ENCODE data around the gene ZBTB7B.
A peak's percentile ranks its signal among the peaks of the same experiment; 100 is the strongest.

ZBTB7B gene

GRCh38 chr1:155037043-155037442 lies 34.4 kb downstream of the ZBTB7B start:
- Mint-ChIP-seq H3K4me1 (no peaks in the 10 kb centered on the region), H3K27ac (ENCODE audit: low read depth) (no peak overlapping the region), H3K9me3 (no peaks in the 10 kb centered on the region), H3K36me3 (ENCODE audit: insufficient read depth) (no peaks in the 10 kb centered on the region), H3K27me3 (peaks cover 31% of the 10 kb centered on the region), H3K4me3 (no peak overlapping the region)
- ATAC-seq (replicated peaks; ENCODE audit: extremely low read depth, poor library complexity, severe bottlenecking): no peak
- DNase-seq (ENCODE audit: low spot score in 2 of 2): no peak

DNA sequence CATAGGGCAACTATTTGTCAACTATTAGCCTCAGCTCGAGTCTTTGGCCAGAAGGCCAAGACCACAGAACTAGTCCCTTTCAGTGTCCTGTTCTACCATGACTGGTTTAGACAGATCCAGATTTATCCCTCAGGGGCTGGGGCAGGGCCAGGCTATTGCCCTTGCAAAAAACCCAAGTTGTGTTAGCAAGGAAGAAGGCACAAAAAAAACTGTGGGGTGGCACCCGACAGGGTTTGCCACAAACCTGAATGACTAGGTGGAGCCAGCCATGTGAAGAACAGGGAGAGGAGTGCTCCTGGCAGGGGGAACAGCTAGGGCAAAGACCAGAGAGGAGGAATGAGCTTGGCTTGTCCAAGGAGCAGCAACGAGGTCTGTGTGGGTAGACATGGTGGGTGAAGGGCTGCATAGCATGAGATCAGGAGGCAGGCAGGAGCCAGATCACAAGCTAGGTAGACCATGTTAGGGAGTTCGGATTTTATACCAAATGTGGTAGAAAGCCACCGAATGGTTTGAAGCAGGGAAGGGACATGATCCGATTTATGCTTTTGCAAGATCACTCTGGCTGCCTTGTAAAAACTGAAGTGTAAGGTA lies 35.3 kb downstream of the ZBTB7B start:
- DNase-seq (ENCODE audit: low spot score in 2 of 2) (no peak), ATAC-seq (replicated peaks; ENCODE audit: extremely low read depth, poor library complexity, severe bottlenecking) (no peak)
- peaks cover 24% of the 10 kb centered on the region for H3K27me3 Mint-ChIP-seq
- H3K4me3 Mint-ChIP-seq: no peak overlapping the region
- no peak overlapping the region for H3K27ac Mint-ChIP-seq (ENCODE audit: low read depth)
- no peaks in the 10 kb centered on the region for H3K36me3 Mint-ChIP-seq (ENCODE audit: insufficient read depth)
- H3K9me3 Mint-ChIP-seq: no peaks in the 10 kb centered on the region
- no peaks in the 10 kb centered on the region for H3K4me1 Mint-ChIP-seq

DNA sequence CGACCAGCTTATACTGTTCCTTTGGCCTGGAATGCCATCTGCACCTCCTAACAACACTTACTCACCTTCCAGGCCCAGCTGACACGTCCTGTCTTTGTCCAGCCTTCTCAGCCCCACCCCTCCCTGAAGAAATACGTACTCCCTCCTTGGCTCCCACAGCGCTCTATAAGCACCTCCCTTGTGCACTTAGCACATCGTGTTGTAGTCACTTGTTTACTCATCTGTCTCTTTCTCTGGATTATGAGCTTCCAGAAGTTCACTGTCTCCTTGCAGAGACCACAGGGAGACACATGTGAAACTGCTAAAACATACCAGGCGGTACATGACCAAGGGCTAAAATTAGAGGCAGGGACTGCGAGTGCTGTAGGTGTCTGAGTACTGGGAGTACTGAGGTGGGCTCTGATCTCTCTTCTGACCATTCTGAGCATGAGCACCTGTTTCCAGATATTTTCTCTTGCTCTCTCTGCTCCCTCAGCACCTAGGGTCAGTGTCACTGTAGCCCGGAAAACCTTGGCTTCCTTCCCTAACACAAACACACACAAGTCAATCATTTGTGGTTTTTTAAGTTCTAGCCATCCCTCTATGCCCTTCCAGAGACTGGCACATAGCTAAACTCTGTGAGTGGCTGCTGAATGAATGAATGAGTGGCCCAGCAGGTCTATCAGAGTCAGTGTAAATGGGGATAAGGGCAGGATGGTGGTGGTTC lies 36.2 kb downstream of the ZBTB7B start:
- ATAC-seq (replicated peaks; ENCODE audit: extremely low read depth, poor library complexity, severe bottlenecking) (no peak), DNase-seq (ENCODE audit: low spot score in 2 of 2) (no peak)
- no peak overlapping the region for H3K27ac Mint-ChIP-seq (ENCODE audit: low read depth)
- H3K36me3 Mint-ChIP-seq (ENCODE audit: insufficient read depth): no peaks in the 10 kb centered on the region
- H3K9me3 Mint-ChIP-seq: no peaks in the 10 kb centered on the region
- peaks cover 22% of the 10 kb centered on the region for H3K27me3 Mint-ChIP-seq
- H3K4me3 Mint-ChIP-seq: no peak overlapping the region
- no peaks in the 10 kb centered on the region for H3K4me1 Mint-ChIP-seq

- no peak overlapping the region for H3K27ac Mint-ChIP-seq (ENCODE audit: low read depth)
- no peak for ATAC-seq (replicated peaks; ENCODE audit: extremely low read depth, poor library complexity, severe bottlenecking)
- H3K4me3 Mint-ChIP-seq: no peak overlapping the region
- H3K9me3 Mint-ChIP-seq: no peaks in the 10 kb centered on the region
- peaks cover 22% of the 10 kb centered on the region for H3K27me3 Mint-ChIP-seq
- no peak for DNase-seq (ENCODE audit: low spot score in 2 of 2)
- H3K36me3 Mint-ChIP-seq (ENCODE audit: insufficient read depth): no peaks in the 10 kb centered on the region
- no peaks in the 10 kb centered on the region for H3K4me1 Mint-ChIP-seq
These were observed 36.7 kb downstream of the ZBTB7B start for GRCh38 chr1:155039308-155039669.

GRCh38 chr1:155040358-155041093 lies 37.9 kb downstream of the ZBTB7B start:
- peaks cover 22% of the 10 kb centered on the region for H3K27me3 Mint-ChIP-seq
- H3K4me3 Mint-ChIP-seq: no peak overlapping the region
- no peaks in the 10 kb centered on the region for H3K9me3 Mint-ChIP-seq
- DNase-seq (ENCODE audit: low spot score in 2 of 2): no peak
- no peak overlapping the region for H3K27ac Mint-ChIP-seq (ENCODE audit: low read depth)
- H3K36me3 Mint-ChIP-seq (ENCODE audit: insufficient read depth): peaks cover 2% of the 10 kb centered on the region
- H3K4me1 Mint-ChIP-seq: peaks cover 8% of the 10 kb centered on the region
- ATAC-seq (replicated peaks; ENCODE audit: extremely low read depth, poor library complexity, severe bottlenecking): no peak

DNA sequence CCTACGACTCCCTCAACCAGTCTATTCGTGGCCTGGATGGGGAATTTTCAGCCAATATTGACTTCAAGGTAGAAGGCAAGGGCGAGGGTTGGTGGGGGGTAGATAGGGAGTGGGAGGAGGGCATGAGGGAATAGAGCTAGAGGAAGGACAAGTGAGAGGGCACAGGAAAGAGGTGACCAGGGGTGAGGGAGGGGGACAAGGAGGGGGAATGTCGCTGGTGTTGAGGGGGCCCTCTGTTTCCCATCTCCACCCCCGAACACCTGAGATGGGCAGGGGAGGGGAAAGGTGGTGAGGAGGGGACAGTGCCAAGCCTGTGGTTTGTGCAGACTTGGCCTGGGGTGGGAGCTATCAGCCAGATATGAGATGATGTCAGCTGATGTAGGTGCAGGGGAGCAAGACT lies 40.2 kb downstream of the ZBTB7B start:
- no peaks in the 10 kb centered on the region for H3K9me3 Mint-ChIP-seq
- H3K27me3 Mint-ChIP-seq: peaks cover 18% of the 10 kb centered on the region
- no peak overlapping the region for H3K4me3 Mint-ChIP-seq
- no peak for ATAC-seq (replicated peaks; ENCODE audit: extremely low read depth, poor library complexity, severe bottlenecking)
- H3K27ac Mint-ChIP-seq (ENCODE audit: low read depth): no peak overlapping the region
- peaks cover 2% of the 10 kb centered on the region for H3K36me3 Mint-ChIP-seq (ENCODE audit: insufficient read depth)
- peaks cover 9% of the 10 kb centered on the region for H3K4me1 Mint-ChIP-seq
- DNase-seq (ENCODE audit: low spot score in 2 of 2): no peak

DNA sequence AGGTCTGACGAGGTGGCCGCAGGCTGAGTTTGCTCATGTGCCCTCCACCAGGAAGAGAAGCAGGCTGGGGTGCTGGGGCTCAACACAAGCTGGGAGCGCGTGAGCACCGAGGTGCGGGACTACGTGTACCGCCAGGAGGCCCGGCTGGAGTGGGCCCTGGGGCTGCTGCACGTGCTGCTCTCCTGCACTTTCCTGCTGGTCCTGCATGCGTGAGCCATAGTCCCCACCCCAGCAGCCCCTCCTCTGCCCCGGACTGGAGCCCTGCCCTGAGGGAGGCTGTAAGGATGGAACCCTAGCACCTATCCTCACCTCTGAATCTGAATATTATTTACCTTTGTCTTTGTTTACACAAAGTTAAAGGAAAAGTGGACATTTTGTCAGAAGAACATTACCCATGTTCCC lies 40.7 kb downstream of the ZBTB7B start:
- Mint-ChIP-seq H3K4me1 (peaks cover 9% of the 10 kb centered on the region), H3K27ac (ENCODE audit: low read depth) (peak overlapping the region; percentile 49), H3K9me3 (no peaks in the 10 kb centered on the region), H3K4me3 (no peak overlapping the region), H3K27me3 (peaks cover 13% of the 10 kb centered on the region), H3K36me3 (ENCODE audit: insufficient read depth) (peaks cover 2% of the 10 kb centered on the region)
- ATAC-seq (replicated peaks; ENCODE audit: extremely low read depth, poor library complexity, severe bottlenecking) (no peak), DNase-seq (ENCODE audit: low spot score in 2 of 2) (no peak)

GRCh38 chr1:155043793-155044192 lies 41.2 kb downstream of the ZBTB7B start:
- no peak overlapping the region for H3K4me3 Mint-ChIP-seq
- ATAC-seq (replicated peaks; ENCODE audit: extremely low read depth, poor library complexity, severe bottlenecking) (no peak), DNase-seq (ENCODE audit: low spot score in 2 of 2) (no peak)
- peaks cover 9% of the 10 kb centered on the region for H3K4me1 Mint-ChIP-seq
- H3K36me3 Mint-ChIP-seq (ENCODE audit: insufficient read depth): peaks cover 2% of the 10 kb centered on the region
- H3K27me3 Mint-ChIP-seq: peaks cover 8% of the 10 kb centered on the region
- H3K9me3 Mint-ChIP-seq: no peaks in the 10 kb centered on the region
- H3K27ac Mint-ChIP-seq (ENCODE audit: low read depth): peak overlapping the region; percentile 49

GRCh38 chr1:155044365-155044764 lies 41.8 kb downstream of the ZBTB7B start:
- peaks cover 9% of the 10 kb centered on the region for H3K4me1 Mint-ChIP-seq
- H3K27me3 Mint-ChIP-seq: peaks cover 2% of the 10 kb centered on the region
- peaks cover 2% of the 10 kb centered on the region for H3K36me3 Mint-ChIP-seq (ENCODE audit: insufficient read depth)
- DNase-seq (ENCODE audit: low spot score in 2 of 2) (no peak), ATAC-seq (replicated peaks; ENCODE audit: extremely low read depth, poor library complexity, severe bottlenecking) (no peak)
- H3K9me3 Mint-ChIP-seq: no peaks in the 10 kb centered on the region
- H3K27ac Mint-ChIP-seq (ENCODE audit: low read depth): no peak overlapping the region
- H3K4me3 Mint-ChIP-seq: no peak overlapping the region

DNA sequence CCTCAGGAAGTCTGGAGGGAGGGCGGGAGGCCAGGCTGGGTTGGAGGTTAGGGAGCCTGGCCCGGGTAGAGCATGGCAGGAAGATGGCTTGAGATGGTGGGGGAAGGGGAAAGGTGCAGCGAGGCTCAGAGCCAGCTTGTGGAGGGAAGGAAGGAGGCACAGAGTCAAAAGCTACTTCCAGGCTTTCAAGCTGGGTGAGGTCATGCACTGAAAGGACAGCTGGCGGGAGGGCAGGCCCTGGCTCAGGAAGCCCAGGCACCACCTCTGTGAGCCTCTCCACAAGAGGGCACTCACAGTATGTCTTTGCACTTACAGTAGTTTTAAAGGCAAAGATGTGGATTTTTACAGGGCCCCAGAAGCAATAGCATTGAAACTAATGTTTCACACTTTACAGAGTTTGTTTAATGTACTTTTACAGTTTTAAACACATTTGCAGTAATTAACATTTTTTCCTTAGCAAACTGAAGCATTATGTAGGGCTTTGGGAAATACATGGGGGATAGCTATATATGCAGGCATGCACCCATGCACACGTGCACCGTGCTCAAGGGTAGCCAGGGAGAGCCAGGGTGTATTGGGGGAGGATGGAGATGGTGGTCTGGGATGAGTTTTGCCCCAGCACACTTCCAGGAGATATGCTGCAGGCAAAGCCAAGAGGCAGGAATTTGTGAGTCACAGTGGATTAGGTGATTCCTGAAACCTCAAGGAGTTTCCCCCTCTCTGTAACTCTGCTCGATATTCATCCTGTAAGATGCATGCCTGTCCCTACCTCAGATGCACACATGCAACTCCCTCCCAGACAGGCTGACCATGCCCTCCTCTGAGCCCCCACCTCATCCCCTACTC lies 42.4 kb downstream of the ZBTB7B start:
- no peak overlapping the region for H3K4me3 Mint-ChIP-seq
- no peak overlapping the region for H3K27ac Mint-ChIP-seq (ENCODE audit: low read depth)
- ATAC-seq (replicated peaks; ENCODE audit: extremely low read depth, poor library complexity, severe bottlenecking) (peak; percentile 67), DNase-seq (ENCODE audit: low spot score in 2 of 2) (peak in 1 of 2 donors; percentile 39)
- H3K36me3 Mint-ChIP-seq (ENCODE audit: insufficient read depth): peaks cover 2% of the 10 kb centered on the region
- no peaks in the 10 kb centered on the region for H3K9me3 Mint-ChIP-seq
- peaks cover 14% of the 10 kb centered on the region for H3K4me1 Mint-ChIP-seq
- no peaks in the 10 kb centered on the region for H3K27me3 Mint-ChIP-seq

DNA sequence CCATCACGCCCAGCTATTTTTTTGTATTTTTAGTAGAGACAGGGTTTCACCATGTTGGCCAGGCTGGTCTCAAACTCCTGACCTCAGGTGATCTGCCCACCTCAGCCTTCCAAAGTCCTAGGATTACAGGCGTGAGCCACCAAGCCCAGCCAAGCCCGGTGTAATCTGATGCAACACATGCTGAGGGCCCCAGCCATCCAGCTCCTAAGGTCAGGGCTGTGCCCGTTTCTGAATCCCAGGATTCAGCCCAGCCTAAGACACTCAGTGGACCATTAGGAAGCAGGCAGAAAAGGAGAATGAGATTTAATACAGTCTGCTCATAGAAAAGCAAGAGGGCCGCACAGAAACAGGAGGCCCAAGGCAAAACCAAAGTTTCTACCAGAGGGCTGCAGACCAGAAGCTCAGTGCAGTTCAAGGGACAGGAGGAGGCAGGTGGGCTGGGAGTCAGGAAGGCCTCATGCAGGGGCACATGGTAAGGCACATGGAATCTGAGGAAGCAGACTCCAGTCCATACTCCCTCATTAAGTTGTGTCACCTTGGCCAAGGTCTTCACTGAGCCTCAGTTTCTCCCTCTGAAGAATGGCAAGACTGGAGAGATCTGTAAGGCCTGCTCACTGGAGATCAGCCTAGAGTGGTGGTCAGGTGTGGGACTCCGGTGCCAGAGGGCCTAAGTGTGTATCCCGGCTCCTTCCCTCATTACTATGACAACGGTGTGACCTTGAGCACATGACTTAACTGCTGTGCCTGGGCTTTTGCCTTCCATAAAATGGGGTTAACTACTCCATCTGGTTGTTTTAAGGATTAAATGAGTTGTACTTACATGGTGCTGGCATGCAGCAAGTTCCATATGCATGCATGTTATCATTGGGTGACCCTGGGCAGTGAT lies 46.1 kb downstream of the ZBTB7B start:
- Mint-ChIP-seq H3K4me3 (no peak overlapping the region), H3K27ac (ENCODE audit: low read depth) (no peak overlapping the region), H3K9me3 (no peaks in the 10 kb centered on the region), H3K27me3 (no peaks in the 10 kb centered on the region), H3K4me1 (peaks cover 31% of the 10 kb centered on the region), H3K36me3 (ENCODE audit: insufficient read depth) (peaks cover 6% of the 10 kb centered on the region)
- no peak for ATAC-seq (replicated peaks; ENCODE audit: extremely low read depth, poor library complexity, severe bottlenecking)
- no peak for DNase-seq (ENCODE audit: low spot score in 2 of 2)
